Left colon (tissue), 2 donors: ENCODE measurements around the gene USP17L5. TPM values are rescaled to one million over a fixed set of nuclear protein-coding genes. Genes with fewer than 3 reads are reported as not detected.
A peak's percentile ranks its signal among the peaks of the same experiment; 100 is the strongest.
"Not testable (repeated sequence)": the region's sequence is repeated elsewhere in the genome, so short reads cannot be mapped to it uniquely, and the experiment has no call there.

ENCODE experiments used
- ATAC-seq: fragments of 200-7000 bp; cut with Tn5 transposase; one replicate; pipeline ENCODE4 v1.9.1; 2020; ENCODE audit warnings: mild to moderate bottlenecking, moderate library complexity
- DNase-seq, 2 donors: peaks; one replicate each; pipeline ENCODE4 v3.0.0-alpha.2; 2020
- intact Hi-C, 2 donors: fragments of 100-400 bp; cut with DNase I in 1 of 2; cut with micrococcal nuclease in 1 of 2; formaldehyde crosslinking; loops; one replicate each; pipeline versions ENCODE4 v1.11.2 to v1.14.0; 2022; cut with DNase I, micrococcal nuclease
- long read RNA-seq: library from polyadenylated mRNA; unstranded; transcript quantifications from one replicate; pipeline ENCODE4 v2.0.0, GENCODE V29; 2021
- total RNA-seq, 2 donors: library from RNA; stranded (reverse); fragmentation: NEBNext Ultra II Directional; extraction: Animal tissue kit (Norgen Biotek cat#: 25700); gene quantifications; one replicate each; pipeline ENCODE4 v1.2.1, GENCODE V29; 2021
- donor health status: DM: no; HTN: no; CAD: no.
- donor health status: DM: yes; HTN: yes; CAD: no.

USP17L5 gene
- total RNA-seq, result not detected
- long read RNA-seq, result 0 reads

DNA sequence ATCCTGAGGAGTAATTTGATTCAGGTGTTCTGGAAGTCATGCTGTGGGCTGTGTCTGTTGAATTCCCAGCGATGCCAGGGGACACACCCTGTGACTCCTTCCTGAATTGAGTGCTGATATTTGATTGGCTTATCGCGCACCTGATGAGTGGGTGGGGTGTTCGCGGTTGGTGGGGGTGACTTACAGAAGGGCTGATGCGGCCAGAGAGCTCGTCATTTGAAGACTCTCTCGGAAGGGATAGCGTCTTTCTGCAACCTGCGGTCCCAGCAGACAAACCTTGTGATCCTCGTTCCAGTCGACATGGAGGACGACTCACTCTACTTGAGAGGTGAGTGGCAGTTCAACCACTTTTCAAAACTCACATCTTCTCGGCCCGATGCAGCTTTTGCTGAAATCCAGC is at the start of gene USP17L5:
Gene USP17L5, plus strand, starts transcription at position 301 of the 400 bp plus-strand sequence. Its CDS starts 0 bp downstream, at position 301.
- ATAC-seq, DNase-seq, intact Hi-C loops: not testable (repeated sequence)

GRCh38 chr4:9324191-9324590 is 15.0 kb upstream of the USP17L5 start:
- intact Hi-C loops, ATAC-seq, DNase-seq: not testable (repeated sequence)

DNA sequence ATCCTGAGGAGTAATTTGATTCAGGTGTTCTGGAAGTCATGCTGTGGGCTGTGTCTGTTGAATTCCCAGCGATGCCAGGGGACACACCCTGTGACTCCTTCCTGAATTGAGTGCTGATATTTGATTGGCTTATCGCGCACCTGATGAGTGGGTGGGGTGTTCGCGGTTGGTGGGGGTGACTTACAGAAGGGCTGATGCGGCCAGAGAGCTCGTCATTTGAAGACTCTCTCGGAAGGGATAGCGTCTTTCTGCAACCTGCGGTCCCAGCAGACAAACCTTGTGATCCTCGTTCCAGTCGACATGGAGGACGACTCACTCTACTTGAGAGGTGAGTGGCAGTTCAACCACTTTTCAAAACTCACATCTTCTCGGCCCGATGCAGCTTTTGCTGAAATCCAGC is 14.3 kb upstream of the USP17L5 start, which contains the start of gene USP17L24:
Gene USP17L24, plus strand, starts transcription at position 301 of the 400 bp plus-strand sequence. Its CDS starts 0 bp downstream, at position 301.
- ATAC-seq, DNase-seq, intact Hi-C loops: not testable (repeated sequence)

GRCh38 chr4:9329611-9330010 is 9.6 kb upstream of the USP17L5 start, which contains the start of gene USP17L25:
Gene USP17L25 (plus strand): TSS chr4:9329911. CDS start chr4:9329911, 0 bp downstream.
- intact Hi-C loops, ATAC-seq: not testable (repeated sequence)

DNA sequence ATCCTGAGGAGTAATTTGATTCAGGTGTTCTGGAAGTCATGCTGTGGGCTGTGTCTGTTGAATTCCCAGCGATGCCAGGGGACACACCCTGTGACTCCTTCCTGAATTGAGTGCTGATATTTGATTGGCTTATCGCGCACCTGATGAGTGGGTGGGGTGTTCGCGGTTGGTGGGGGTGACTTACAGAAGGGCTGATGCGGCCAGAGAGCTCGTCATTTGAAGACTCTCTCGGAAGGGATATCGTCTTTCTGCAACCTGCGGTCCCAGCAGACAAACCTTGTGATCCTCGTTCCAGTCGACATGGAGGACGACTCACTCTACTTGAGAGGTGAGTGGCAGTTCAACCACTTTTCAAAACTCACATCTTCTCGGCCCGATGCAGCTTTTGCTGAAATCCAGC is 4.8 kb upstream of the USP17L5 start, which contains the start of gene USP17L26:
Gene USP17L26, plus strand, starts transcription at position 301 of the 400 bp plus-strand sequence. Its CDS starts 0 bp downstream, at position 301.
- intact Hi-C loops, DNase-seq, ATAC-seq: not testable (repeated sequence)

More at GRCh38 chr4:9329611-9330010, 9.6 kb upstream of the USP17L5 start, which contains the start of gene USP17L25:
- not testable (repeated sequence) for DNase-seq

DNA sequence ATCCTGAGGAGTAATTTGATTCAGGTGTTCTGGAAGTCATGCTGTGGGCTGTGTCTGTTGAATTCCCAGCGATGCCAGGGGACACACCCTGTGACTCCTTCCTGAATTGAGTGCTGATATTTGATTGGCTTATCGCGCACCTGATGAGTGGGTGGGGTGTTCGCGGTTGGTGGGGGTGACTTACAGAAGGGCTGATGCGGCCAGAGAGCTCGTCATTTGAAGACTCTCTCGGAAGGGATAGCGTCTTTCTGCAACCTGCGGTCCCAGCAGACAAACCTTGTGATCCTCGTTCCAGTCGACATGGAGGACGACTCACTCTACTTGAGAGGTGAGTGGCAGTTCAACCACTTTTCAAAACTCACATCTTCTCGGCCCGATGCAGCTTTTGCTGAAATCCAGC is 4.6 kb downstream of the USP17L5 start, which contains the start of gene USP17L27:
Gene USP17L27, plus strand, starts transcription at position 301 of the 400 bp plus-strand sequence. Its CDS starts 0 bp downstream, at position 301.
- DNase-seq, intact Hi-C loops, ATAC-seq: not testable (repeated sequence)

DNA sequence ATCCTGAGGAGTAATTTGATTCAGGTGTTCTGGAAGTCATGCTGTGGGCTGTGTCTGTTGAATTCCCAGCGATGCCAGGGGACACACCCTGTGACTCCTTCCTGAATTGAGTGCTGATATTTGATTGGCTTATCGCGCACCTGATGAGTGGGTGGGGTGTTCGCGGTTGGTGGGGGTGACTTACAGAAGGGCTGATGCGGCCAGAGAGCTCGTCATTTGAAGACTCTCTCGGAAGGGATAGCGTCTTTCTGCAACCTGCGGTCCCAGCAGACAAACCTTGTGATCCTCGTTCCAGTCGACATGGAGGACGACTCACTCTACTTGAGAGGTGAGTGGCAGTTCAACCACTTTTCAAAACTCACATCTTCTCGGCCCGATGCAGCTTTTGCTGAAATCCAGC is 9.4 kb downstream of the USP17L5 start, which contains the start of gene USP17L28:
Gene USP17L28, plus strand, starts transcription at position 301 of the 400 bp plus-strand sequence. Its CDS starts 0 bp downstream, at position 301.
- DNase-seq, ATAC-seq, intact Hi-C loops: not testable (repeated sequence)

DNA sequence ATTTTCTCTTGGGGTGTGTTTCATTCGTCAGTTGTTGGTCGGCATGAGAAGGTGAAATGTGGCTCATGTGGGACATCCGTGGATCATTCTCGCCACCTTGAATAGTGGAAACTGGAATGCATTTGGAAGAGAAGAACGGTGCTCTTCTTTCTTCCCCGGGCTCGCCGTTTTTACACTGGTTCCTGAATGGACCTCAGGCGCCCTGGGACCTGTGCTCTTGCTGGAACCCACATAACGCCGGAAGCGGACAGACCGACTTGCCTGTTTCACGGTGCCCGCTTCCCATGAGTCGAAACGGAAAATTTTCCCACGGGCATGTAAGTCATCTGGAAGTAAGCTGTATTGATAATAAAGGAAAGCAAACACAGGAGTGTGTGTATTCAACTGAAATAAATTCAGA is 11.7 kb downstream of the USP17L5 start:
- intact Hi-C loops, DNase-seq, ATAC-seq: not testable (repeated sequence)

- ATAC-seq, intact Hi-C loops, DNase-seq: not testable (repeated sequence)
Observed at GRCh38 chr4:9353338-9353737, 14.1 kb downstream of the USP17L5 start, which contains the start of gene USP17L29. Gene USP17L29 (plus strand): TSS chr4:9353638. CDS start chr4:9353638, 0 bp downstream.

GRCh38 chr4:9362829-9363228 is 23.6 kb downstream of the USP17L5 start, which contains the start of gene USP17L30:
Gene USP17L30 (plus strand): TSS chr4:9363129. CDS start chr4:9363129, 0 bp downstream.
- intact Hi-C loops, ATAC-seq, DNase-seq: not testable (repeated sequence)

DNA sequence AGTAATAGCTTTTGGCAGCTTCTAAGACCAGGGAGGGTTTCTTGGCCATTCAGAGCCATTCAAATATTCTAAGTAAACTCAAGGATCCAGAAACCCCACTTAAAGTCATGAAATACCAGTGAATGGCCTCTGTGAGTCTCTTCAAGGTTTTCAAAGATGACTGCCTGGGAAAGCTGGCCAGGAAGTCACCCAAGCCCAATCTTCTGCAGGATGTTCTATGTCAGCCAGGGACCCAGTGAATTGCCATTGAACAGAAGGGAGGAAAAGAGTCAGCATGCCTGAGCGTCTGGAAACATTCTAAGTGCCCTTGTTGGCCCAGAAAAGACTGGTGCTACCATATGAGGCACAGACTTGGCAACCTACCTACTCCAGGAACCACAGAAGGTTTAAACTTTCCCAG is 40.7 kb downstream of the USP17L5 start:
- intact Hi-C loops, DNase-seq, ATAC-seq: not testable (repeated sequence)

DNA sequence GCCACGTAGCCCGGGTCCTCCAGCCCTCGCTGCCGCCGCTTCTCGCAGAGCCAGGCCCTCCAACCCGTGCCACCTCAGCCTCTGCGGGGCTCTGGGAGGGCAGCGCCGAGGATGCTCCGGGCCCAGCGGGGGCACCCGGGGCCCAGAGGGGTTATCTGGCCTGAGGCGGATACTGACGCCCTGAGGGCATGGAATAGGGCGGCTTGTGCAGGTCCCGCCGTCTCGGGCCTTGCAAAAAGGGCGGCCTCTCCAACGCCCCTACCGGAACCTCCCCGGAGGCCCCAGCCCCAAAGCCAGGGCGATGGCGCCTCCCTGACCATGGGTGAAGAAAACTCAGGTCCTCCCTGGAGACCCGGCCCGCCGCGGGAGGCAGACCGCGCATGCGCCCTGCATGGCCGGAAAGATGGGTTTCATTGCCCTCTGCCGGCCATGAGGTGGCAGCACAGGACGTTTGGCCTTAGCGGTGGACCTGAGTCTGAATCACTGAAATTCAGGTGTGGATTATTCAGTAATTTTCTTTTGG is 41.9 kb downstream of the USP17L5 start:
- ATAC-seq (peak; percentile 45), DNase-seq (peak in 1 of 2 donors; percentile 66)
- intact Hi-C loops, result not testable (repeated sequence)

DNA sequence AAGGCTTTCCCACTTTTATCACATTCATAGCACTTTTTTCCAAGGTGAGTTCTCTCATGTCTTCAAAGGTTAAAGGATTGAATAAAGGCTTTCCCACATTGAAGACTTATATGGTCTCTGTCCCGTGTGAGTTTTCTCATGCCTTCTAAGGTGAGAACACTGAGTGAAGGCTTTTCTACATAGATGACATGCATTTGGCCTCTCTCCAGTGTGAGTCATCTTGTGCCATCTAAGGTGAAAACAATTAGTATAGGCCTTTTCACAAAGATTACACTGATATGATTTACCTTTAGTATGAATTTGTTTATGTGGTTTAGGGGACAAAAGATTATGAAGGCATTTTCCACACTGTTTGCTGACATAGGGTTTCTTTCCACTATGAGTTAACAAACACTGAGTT is 44.9 kb downstream of the USP17L5 start:
- ATAC-seq, result no peak
- no peak for DNase-seq
- intact Hi-C loops, result no loop called here

GRCh38 chr4:9389001-9389400 is 49.8 kb downstream of the USP17L5 start:
- intact Hi-C loops, ATAC-seq, DNase-seq: not testable (repeated sequence)

Other genes with a start within 250 kb of the USP17L5 start
- gene FAM90A26, start 169.0 kb upstream of the USP17L5 start, total RNA-seq, result not detected
- not detected for gene USP17L10, start 128.7 kb upstream of the USP17L5 start, total RNA-seq
- not detected for gene USP17L11, start 124.0 kb upstream of the USP17L5 start, total RNA-seq
- not detected for gene USP17L12, start 119.3 kb upstream of the USP17L5 start, total RNA-seq
- gene USP17L13, start 114.5 kb upstream of the USP17L5 start, total RNA-seq, result not detected
- not detected for gene USP17L15, start 105.0 kb upstream of the USP17L5 start, total RNA-seq
- not detected for gene USP17L17, start 95.5 kb upstream of the USP17L5 start, total RNA-seq
- gene USP17L18, start 90.8 kb upstream of the USP17L5 start, total RNA-seq, result not detected
- not detected for gene USP17L19, start 86.0 kb upstream of the USP17L5 start, total RNA-seq
- gene USP17L20, start 81.3 kb upstream of the USP17L5 start, total RNA-seq, result not detected
- not detected for gene USP17L21, start 76.5 kb upstream of the USP17L5 start, total RNA-seq
- not detected for gene USP17L22, start 71.8 kb upstream of the USP17L5 start, total RNA-seq
- gene USP17L24, start 14.2 kb upstream of the USP17L5 start, total RNA-seq, result not detected
- not detected for gene USP17L25, start 9.5 kb upstream of the USP17L5 start, total RNA-seq
- gene USP17L26, start 4.7 kb upstream of the USP17L5 start, total RNA-seq, result not detected
- gene USP17L27, start 4.7 kb downstream of the USP17L5 start, total RNA-seq, result not detected
- not detected for gene USP17L28, start 9.5 kb downstream of the USP17L5 start, total RNA-seq
- not detected for gene USP17L29, start 14.2 kb downstream of the USP17L5 start, total RNA-seq
- gene USP17L30, start 23.7 kb downstream of the USP17L5 start, total RNA-seq, result not detected
- gene DEFB131A, start 105.0 kb downstream of the USP17L5 start, total RNA-seq, result not detected